ENCODE data around the gene EIF4H. TPM values are rescaled to one million over a fixed set of nuclear protein-coding genes. Genes with fewer than 3 reads are reported as not detected.

EIF4H gene
- total and polyA plus RNA-seq, 2 of the 8 experiments (the other 6 are each of a cell fraction or from before 2014, with no cell fraction given), result 323 to 382 TPM

DNA sequence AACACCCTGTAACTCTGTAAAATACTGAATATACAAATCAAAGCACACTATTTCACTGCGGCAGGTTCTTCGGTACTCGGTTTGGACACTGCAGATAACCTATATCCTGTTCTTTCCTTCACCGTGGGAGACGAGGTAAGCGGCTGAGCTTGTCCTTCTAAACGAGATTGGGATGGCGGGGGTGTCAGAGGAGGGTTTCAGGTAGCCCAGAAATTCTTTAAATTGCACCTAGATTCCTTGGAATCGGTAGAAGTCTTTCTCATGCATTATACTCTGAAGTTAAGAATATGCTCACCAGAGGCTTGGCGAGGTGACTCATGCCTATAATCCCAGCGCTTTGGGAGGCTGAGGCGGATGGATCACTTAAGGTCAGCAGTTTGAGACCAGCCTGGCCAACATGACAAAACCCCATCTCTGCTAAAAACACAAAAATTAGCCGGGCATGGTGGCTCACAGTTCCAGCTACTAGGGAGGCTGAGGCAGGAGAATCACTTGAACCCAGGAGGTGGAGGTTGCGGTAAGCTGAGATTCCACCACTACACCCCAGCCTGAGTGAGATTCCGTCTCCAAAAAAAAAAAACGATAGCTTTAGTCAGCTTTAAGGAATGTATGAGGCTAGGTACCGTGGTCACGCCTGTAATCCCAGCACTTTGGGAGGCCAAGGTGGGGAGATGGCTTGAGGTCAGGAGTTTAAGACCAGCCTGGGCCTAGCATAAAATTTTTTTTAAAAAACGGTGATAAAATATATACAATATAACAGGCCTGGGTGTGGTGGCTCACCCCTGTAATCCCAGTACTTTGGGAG is 25.6 kb downstream of the EIF4H start (continued):
- TF ChIP-seq RAD21 (IDR thresholded peaks at IDR 0.05 in 1 of 2, conservative IDR thresholded peaks at IDR 0.05 in 1 of 2; ENCODE audit: low read depth in 2 of 2, low read length in 2 of 2) (no peak), EZH2 (IDR thresholded peaks at IDR 0.05; ENCODE audit: low read depth, low read length, severe bottlenecking) (no peak), CHD7 (IDR thresholded peaks at IDR 0.05; ENCODE audit: insufficient replicate concordance, low read length) (no peak), EGR1 (IDR thresholded peaks at IDR 0.05; ENCODE audit: borderline replicate concordance, low read depth, low read length) (no peak), ATF3 (IDR thresholded peaks at IDR 0.05; ENCODE audit: insufficient read depth, low read depth, low read length) (no peak)

All from H1 (cell line).